ENCODE results near the gene ITPR3. TPM values are rescaled to one million over a fixed set of nuclear protein-coding genes. Genes with fewer than 3 reads are reported as not detected.
A peak's percentile ranks its signal among the peaks of the same experiment; 100 is the strongest.

ITPR3 gene
- total and polyA plus RNA-seq, 5 donors from 2014 or later, result 1.3 to 54.5 (median 2.2) TPM

- H3K27ac ChIP-seq (ENCODE audit: insufficient read depth, low read length, poor library complexity, severe bottlenecking), result no peak overlapping the region
- H3K4me3 ChIP-seq (ENCODE audit: low read depth, low read length), result no peak overlapping the region
- H3K4me1 Mint-ChIP-seq, result peaks cover 4 to 17% (median 11%) of the 10 kb centered on the region in 4 donors
- peaks cover 15% of the 10 kb centered on the region for H3K4me1 ChIP-seq (ENCODE audit: control insufficient read depth, insufficient read depth, low read length, poor library complexity, severe bottlenecking)
- H3K36me3 Mint-ChIP-seq, result peaks cover 40% of the 10 kb centered on the region
- DNase-seq (no peak), ATAC-seq (ENCODE audit: low read depth in 2 of 2) (no peak)
- no peak overlapping the region for H3K4me3 Mint-ChIP-seq
- H3K9me3 ChIP-seq (ENCODE audit: control insufficient read depth in 2 of 2, low read length in 2 of 2), result no peaks in the 10 kb centered on the region
- no peaks in the 10 kb centered on the region for H3K9me3 Mint-ChIP-seq
- peaks cover 62% of the 10 kb centered on the region for H3K36me3 ChIP-seq (ENCODE audit: control insufficient read depth, insufficient read depth, low read length)
- H3K27me3 Mint-ChIP-seq, result no peaks in the 10 kb centered on the region
- H3K27ac Mint-ChIP-seq, result peak overlapping the region in 2 of 3 donors; percentile 56 to 93
- H3K27me3 ChIP-seq (ENCODE audit: control insufficient read depth, insufficient read depth, low read length), result no peaks in the 10 kb centered on the region
Measured at GRCh38 chr6:33671744-33672072, 50.6 kb downstream of the ITPR3 start.

GRCh38 chr6:33672808-33673207 lies 51.7 kb downstream of the ITPR3 start:
- H3K36me3 Mint-ChIP-seq, result peaks cover 40% of the 10 kb centered on the region
- H3K4me3 ChIP-seq (ENCODE audit: low read depth, low read length), result no peak overlapping the region
- peaks cover 15% of the 10 kb centered on the region for H3K4me1 ChIP-seq (ENCODE audit: control insufficient read depth, insufficient read depth, low read length, poor library complexity, severe bottlenecking)
- H3K27me3 Mint-ChIP-seq, result no peaks in the 10 kb centered on the region
- no peaks in the 10 kb centered on the region for H3K27me3 ChIP-seq (ENCODE audit: control insufficient read depth, insufficient read depth, low read length)
- no peaks in the 10 kb centered on the region for H3K9me3 ChIP-seq (ENCODE audit: control insufficient read depth in 2 of 2, low read length in 2 of 2)
- H3K4me3 Mint-ChIP-seq, result no peak overlapping the region
- DNase-seq (no peak), ATAC-seq (ENCODE audit: low read depth in 2 of 2) (no peak)
- no peak overlapping the region for H3K27ac Mint-ChIP-seq
- no peak overlapping the region for H3K27ac ChIP-seq (ENCODE audit: insufficient read depth, low read length, poor library complexity, severe bottlenecking)
- H3K4me1 Mint-ChIP-seq, result peaks cover 4 to 17% (median 11%) of the 10 kb centered on the region in 4 donors
- H3K9me3 Mint-ChIP-seq, result no peaks in the 10 kb centered on the region
- H3K36me3 ChIP-seq (ENCODE audit: control insufficient read depth, insufficient read depth, low read length), result peaks cover 59% of the 10 kb centered on the region

- Mint-ChIP-seq H3K9me3 (no peaks in the 10 kb centered on the region), H3K4me1 (peaks cover 4 to 9% (median 7%) of the 10 kb centered on the region in 4 donors), H3K4me3 (no peak overlapping the region), H3K27me3 (no peaks in the 10 kb centered on the region), H3K27ac (no peak overlapping the region), H3K36me3 (peaks cover 38% of the 10 kb centered on the region)
- H3K9me3 ChIP-seq (ENCODE audit: control insufficient read depth in 2 of 2, low read length in 2 of 2), result no peaks in the 10 kb centered on the region
- no peak overlapping the region for H3K27ac ChIP-seq (ENCODE audit: insufficient read depth, low read length, poor library complexity, severe bottlenecking)
- DNase-seq (no peak), ATAC-seq (ENCODE audit: low read depth in 2 of 2) (no peak)
- H3K27me3 ChIP-seq (ENCODE audit: control insufficient read depth, insufficient read depth, low read length), result no peaks in the 10 kb centered on the region
- H3K36me3 ChIP-seq (ENCODE audit: control insufficient read depth, insufficient read depth, low read length), result peaks cover 61% of the 10 kb centered on the region
- no peak overlapping the region for H3K4me3 ChIP-seq (ENCODE audit: low read depth, low read length)
- H3K4me1 ChIP-seq (ENCODE audit: control insufficient read depth, insufficient read depth, low read length, poor library complexity, severe bottlenecking), result peaks cover 9% of the 10 kb centered on the region
Measured at GRCh38 chr6:33673851-33674250, 52.7 kb downstream of the ITPR3 start.

GRCh38 chr6:33675968-33676367 lies 54.8 kb downstream of the ITPR3 start:
- Histone ChIP-seq H3K9me3 (ENCODE audit: control insufficient read depth in 2 of 2, low read length in 2 of 2) (no peaks in the 10 kb centered on the region), H3K4me3 (ENCODE audit: low read depth, low read length) (no peak overlapping the region), H3K27me3 (ENCODE audit: control insufficient read depth, insufficient read depth, low read length) (no peaks in the 10 kb centered on the region), H3K27ac (ENCODE audit: insufficient read depth, low read length, poor library complexity, severe bottlenecking) (no peak overlapping the region), H3K4me1 (ENCODE audit: control insufficient read depth, insufficient read depth, low read length, poor library complexity, severe bottlenecking) (no peaks in the 10 kb centered on the region), H3K36me3 (ENCODE audit: control insufficient read depth, insufficient read depth, low read length) (peaks cover 76% of the 10 kb centered on the region)
- H3K27ac Mint-ChIP-seq, result peak overlapping the region in 1 of 3 donors; percentile 91
- peaks cover 38% of the 10 kb centered on the region for H3K36me3 Mint-ChIP-seq
- H3K9me3 Mint-ChIP-seq, result no peaks in the 10 kb centered on the region
- no peaks in the 10 kb centered on the region for H3K27me3 Mint-ChIP-seq
- H3K4me1 Mint-ChIP-seq, result no peaks in the 10 kb centered on the region
- no peak overlapping the region for H3K4me3 Mint-ChIP-seq
- DNase-seq, result no peak
- no peak for ATAC-seq (ENCODE audit: low read depth in 2 of 2)

GRCh38 chr6:33676416-33677142 lies 55.5 kb downstream of the ITPR3 start:
- Histone ChIP-seq H3K27ac (ENCODE audit: insufficient read depth, low read length, poor library complexity, severe bottlenecking) (no peak overlapping the region), H3K9me3 (ENCODE audit: control insufficient read depth in 2 of 2, low read length in 2 of 2) (no peaks in the 10 kb centered on the region), H3K4me3 (ENCODE audit: low read depth, low read length) (no peak overlapping the region), H3K4me1 (ENCODE audit: control insufficient read depth, insufficient read depth, low read length, poor library complexity, severe bottlenecking) (no peaks in the 10 kb centered on the region), H3K36me3 (ENCODE audit: control insufficient read depth, insufficient read depth, low read length) (peaks cover 82% of the 10 kb centered on the region), H3K27me3 (ENCODE audit: control insufficient read depth, insufficient read depth, low read length) (no peaks in the 10 kb centered on the region)
- DNase-seq (no peak), ATAC-seq (ENCODE audit: low read depth in 2 of 2) (no peak)
- Mint-ChIP-seq H3K9me3 (no peaks in the 10 kb centered on the region), H3K36me3 (peaks cover 42% of the 10 kb centered on the region), H3K27ac (peak overlapping the region in 1 of 3 donors; percentile 91), H3K27me3 (no peaks in the 10 kb centered on the region), H3K4me1 (peaks cover 0 to 3% (median 0%) of the 10 kb centered on the region in 4 donors), H3K4me3 (no peak overlapping the region)

GRCh38 chr6:33677143-33677660 lies 56.1 kb downstream of the ITPR3 start:
- H3K4me3 ChIP-seq (ENCODE audit: low read depth, low read length), result no peak overlapping the region

GRCh38 chr6:33677689-33678088 lies 56.6 kb downstream of the ITPR3 start:
- Mint-ChIP-seq H3K36me3 (peaks cover 46% of the 10 kb centered on the region), H3K9me3 (no peaks in the 10 kb centered on the region), H3K4me3 (peak overlapping the region in 1 of 4 donors; percentile 11), H3K27ac (peak overlapping the region in 2 of 3 donors; percentile 89 to 90), H3K4me1 (peaks cover 0 to 4% (median 1%) of the 10 kb centered on the region in 4 donors), H3K27me3 (no peaks in the 10 kb centered on the region)
- H3K27me3 ChIP-seq (ENCODE audit: control insufficient read depth, insufficient read depth, low read length), result no peaks in the 10 kb centered on the region
- peaks cover 76% of the 10 kb centered on the region for H3K36me3 ChIP-seq (ENCODE audit: control insufficient read depth, insufficient read depth, low read length)
- no peak overlapping the region for H3K4me3 ChIP-seq (ENCODE audit: low read depth, low read length)
- DNase-seq (no peak), ATAC-seq (ENCODE audit: low read depth in 2 of 2) (no peak)
- H3K4me1 ChIP-seq (ENCODE audit: control insufficient read depth, insufficient read depth, low read length, poor library complexity, severe bottlenecking), result peaks cover 4% of the 10 kb centered on the region
- no peak overlapping the region for H3K27ac ChIP-seq (ENCODE audit: insufficient read depth, low read length, poor library complexity, severe bottlenecking)
- H3K9me3 ChIP-seq (ENCODE audit: control insufficient read depth in 2 of 2, low read length in 2 of 2), result no peaks in the 10 kb centered on the region

More at GRCh38 chr6:33677143-33677660, 56.1 kb downstream of the ITPR3 start:
- no peaks in the 10 kb centered on the region for H3K27me3 Mint-ChIP-seq
- peaks cover 78% of the 10 kb centered on the region for H3K36me3 ChIP-seq (ENCODE audit: control insufficient read depth, insufficient read depth, low read length)
- peaks cover 41% of the 10 kb centered on the region for H3K36me3 Mint-ChIP-seq
- no peak overlapping the region for H3K27ac ChIP-seq (ENCODE audit: insufficient read depth, low read length, poor library complexity, severe bottlenecking)
- no peaks in the 10 kb centered on the region for H3K4me1 ChIP-seq (ENCODE audit: control insufficient read depth, insufficient read depth, low read length, poor library complexity, severe bottlenecking)
- H3K27ac Mint-ChIP-seq, result peak overlapping the region in 1 of 3 donors; percentile 90
- no peaks in the 10 kb centered on the region for H3K27me3 ChIP-seq (ENCODE audit: control insufficient read depth, insufficient read depth, low read length)
- ATAC-seq (ENCODE audit: low read depth in 2 of 2), result no peak
- H3K9me3 Mint-ChIP-seq, result no peaks in the 10 kb centered on the region
- no peak overlapping the region for H3K4me3 Mint-ChIP-seq
- H3K9me3 ChIP-seq (ENCODE audit: control insufficient read depth in 2 of 2, low read length in 2 of 2), result no peaks in the 10 kb centered on the region
- H3K4me1 Mint-ChIP-seq, result peaks cover 0 to 3% (median 0%) of the 10 kb centered on the region in 4 donors
- DNase-seq, result no peak

Data from CD4-positive, CD25-positive, alpha-beta regulatory T cell (primary cell).